ENCODE data around the gene DERA.

GRCh38 chr12:15875863-15876262, 35.3 kb upstream of the DERA start:
- TF ChIP-seq POLR2A (IDR thresholded peaks at IDR 0.05; ENCODE audit: low read length) (no peak), GATA1 (IDR thresholded peaks at IDR 0.05; ENCODE audit: low read depth, low read length) (no peak)
